ENCODE data around the gene ZNHIT1. TPM values are rescaled to one million over a fixed set of nuclear protein-coding genes. Genes with fewer than 3 reads are reported as not detected.
"Not testable (repeated sequence)": the region's sequence is repeated elsewhere in the genome, so short reads cannot be mapped to it uniquely, and the experiment has no call there.

ZNHIT1 gene
- polyA plus RNA-seq, 3 donors from 2014 or later = 88.2 to 135 (median 116) TPM

GRCh38 chr7:101175664-101176063 is 42.3 kb upstream of the ZNHIT1 start:
- no peak for DNase-seq
- Mint-ChIP-seq H3K4me1 (peaks cover 10 to 21% of the 10 kb centered on the region in 2 donors), H3K36me3 (no peaks in the 10 kb centered on the region), H3K27me3 (ENCODE audit: low read depth in 3 of 3) (peaks cover 41 to 63% (median 42%) of the 10 kb centered on the region in 3 donors), H3K9me3 (peaks cover 0 to 5% (median 0%) of the 10 kb centered on the region in 6 donors), H3K4me3 (no peak overlapping the region), H3K27ac (no peak overlapping the region)

GRCh38 chr7:101177644-101178043 is 40.3 kb upstream of the ZNHIT1 start:
- H3K27me3 Mint-ChIP-seq (ENCODE audit: low read depth in 3 of 3) = peaks cover 29 to 60% (median 36%) of the 10 kb centered on the region in 3 donors
- no peaks in the 10 kb centered on the region for H3K36me3 Mint-ChIP-seq
- H3K4me1 Mint-ChIP-seq = peaks cover 7 to 15% of the 10 kb centered on the region in 2 donors
- no peak overlapping the region for H3K27ac Mint-ChIP-seq
- peaks cover 0 to 2% (median 0%) of the 10 kb centered on the region in 6 donors for H3K9me3 Mint-ChIP-seq
- DNase-seq = no peak
- no peak overlapping the region for H3K4me3 Mint-ChIP-seq

- Mint-ChIP-seq H3K36me3 (no peaks in the 10 kb centered on the region), H3K4me1 (peaks cover 3 to 7% of the 10 kb centered on the region in 2 donors), H3K27me3 (ENCODE audit: low read depth in 3 of 3) (peaks cover 20 to 54% (median 24%) of the 10 kb centered on the region in 3 donors), H3K4me3 (no peak overlapping the region), H3K27ac (no peak overlapping the region), H3K9me3 (peaks cover 0 to 2% (median 0%) of the 10 kb centered on the region in 6 donors)
- no peak for DNase-seq
These were observed 38.8 kb upstream of the ZNHIT1 start for GRCh38 chr7:101179117-101179516.

- Mint-ChIP-seq H3K4me1 (peaks cover 0 to 2% of the 10 kb centered on the region in 2 donors), H3K4me3 (no peak overlapping the region), H3K9me3 (peaks cover 0 to 3% (median 0%) of the 10 kb centered on the region in 6 donors), H3K27me3 (ENCODE audit: low read depth in 3 of 3) (peaks cover 15 to 52% (median 18%) of the 10 kb centered on the region in 3 donors), H3K36me3 (no peaks in the 10 kb centered on the region), H3K27ac (no peak overlapping the region)
- no peak for DNase-seq
These were observed 38.3 kb upstream of the ZNHIT1 start for GRCh38 chr7:101179713-101180112.

GRCh38 chr7:101180130-101180755 is 37.7 kb upstream of the ZNHIT1 start, which contains the start of gene NAT16:
TSS of gene NAT16 (minus strand) at chr7:101180293. CDS start at chr7:101174807, 5,486 bp downstream.
- Mint-ChIP-seq H3K4me3 (peak within 1 kb of the TSS in 1 of 5 donors; percentile 44), H3K36me3 (no peaks in the 10 kb centered on the region), H3K4me1 (peaks cover 0 to 2% of the 10 kb centered on the region in 2 donors), H3K27me3 (ENCODE audit: low read depth in 3 of 3) (peaks cover 14 to 49% (median 15%) of the 10 kb centered on the region in 3 donors), H3K9me3 (peaks cover 0 to 4% (median 0%) of the 10 kb centered on the region in 6 donors), H3K27ac (no peak within 1 kb of the TSS)
- DNase-seq = no peak

- Mint-ChIP-seq H3K36me3 (no peaks in the 10 kb centered on the region), H3K4me1 (no peaks in the 10 kb centered on the region), H3K27me3 (ENCODE audit: low read depth in 3 of 3) (peaks cover 1 to 20% (median 11%) of the 10 kb centered on the region in 3 donors), H3K9me3 (peaks cover 0 to 5% (median 0%) of the 10 kb centered on the region in 6 donors), H3K27ac (no peak overlapping the region), H3K4me3 (no peak overlapping the region)
- DNase-seq = no peak
These were observed 32.6 kb upstream of the ZNHIT1 start for GRCh38 chr7:101185258-101185839.

- no peak overlapping the region for H3K4me3 Mint-ChIP-seq
- no peak overlapping the region for H3K27ac Mint-ChIP-seq
- H3K9me3 Mint-ChIP-seq = peaks cover 0 to 3% (median 0%) of the 10 kb centered on the region in 6 donors
- H3K4me1 Mint-ChIP-seq = no peaks in the 10 kb centered on the region
- peaks cover 1 to 12% (median 4%) of the 10 kb centered on the region in 3 donors for H3K27me3 Mint-ChIP-seq (ENCODE audit: low read depth in 3 of 3)
- no peaks in the 10 kb centered on the region for H3K36me3 Mint-ChIP-seq
- DNase-seq = no peak
These were observed 31.8 kb upstream of the ZNHIT1 start for GRCh38 chr7:101186194-101186593.

- no peak for DNase-seq
- Mint-ChIP-seq H3K9me3 (peaks cover 0 to 3% (median 0%) of the 10 kb centered on the region in 6 donors), H3K27ac (no peak overlapping the region), H3K4me1 (no peaks in the 10 kb centered on the region), H3K36me3 (no peaks in the 10 kb centered on the region), H3K4me3 (no peak overlapping the region), H3K27me3 (ENCODE audit: low read depth in 3 of 3) (peaks cover 1 to 11% (median 4%) of the 10 kb centered on the region in 3 donors)
These were observed 31.0 kb upstream of the ZNHIT1 start for GRCh38 chr7:101186844-101187428.

GRCh38 chr7:101189109-101189508 is 28.9 kb upstream of the ZNHIT1 start:
- Mint-ChIP-seq H3K4me1 (peaks cover 0 to 2% of the 10 kb centered on the region in 2 donors), H3K27ac (no peak overlapping the region), H3K36me3 (no peaks in the 10 kb centered on the region), H3K27me3 (ENCODE audit: low read depth in 3 of 3) (peaks cover 0 to 8% (median 4%) of the 10 kb centered on the region in 3 donors), H3K9me3 (peaks cover 0 to 3% (median 0%) of the 10 kb centered on the region in 6 donors), H3K4me3 (no peak overlapping the region)
- no peak for DNase-seq

- Mint-ChIP-seq H3K27ac (no peak overlapping the region), H3K36me3 (no peaks in the 10 kb centered on the region), H3K4me3 (no peak overlapping the region), H3K9me3 (no peaks in the 10 kb centered on the region), H3K27me3 (ENCODE audit: low read depth in 3 of 3) (peaks cover 4 to 15% (median 4%) of the 10 kb centered on the region in 3 donors), H3K4me1 (peaks cover 0 to 2% of the 10 kb centered on the region in 2 donors)
- no peak for DNase-seq
These were observed 22.1 kb upstream of the ZNHIT1 start for GRCh38 chr7:101195884-101196283.

- DNase-seq = no peak
- Mint-ChIP-seq H3K4me1 (no peaks in the 10 kb centered on the region), H3K27me3 (ENCODE audit: low read depth in 3 of 3) (peaks cover 2 to 17% (median 8%) of the 10 kb centered on the region in 3 donors), H3K36me3 (no peaks in the 10 kb centered on the region), H3K9me3 (no peaks in the 10 kb centered on the region), H3K27ac (no peak overlapping the region), H3K4me3 (no peak overlapping the region)
These were observed 20.0 kb upstream of the ZNHIT1 start for GRCh38 chr7:101197991-101198390.

GRCh38 chr7:101198476-101198875 is 19.5 kb upstream of the ZNHIT1 start:
- no peaks in the 10 kb centered on the region for H3K36me3 Mint-ChIP-seq
- peak overlapping the region in 1 of 6 donors; percentile 28 for H3K27ac Mint-ChIP-seq
- H3K4me1 Mint-ChIP-seq = no peaks in the 10 kb centered on the region
- H3K9me3 Mint-ChIP-seq = no peaks in the 10 kb centered on the region
- no peak for DNase-seq
- H3K4me3 Mint-ChIP-seq = no peak overlapping the region
- H3K27me3 Mint-ChIP-seq (ENCODE audit: low read depth in 3 of 3) = peaks cover 2 to 17% (median 10%) of the 10 kb centered on the region in 3 donors

- H3K9me3 Mint-ChIP-seq, H3K4me3 Mint-ChIP-seq, H3K4me1 Mint-ChIP-seq, DNase-seq, H3K27ac Mint-ChIP-seq, H3K36me3 Mint-ChIP-seq: not testable (repeated sequence)
- peaks cover 2 to 17% (median 14%) of the 10 kb centered on the region in 3 donors for H3K27me3 Mint-ChIP-seq (ENCODE audit: low read depth in 3 of 3)
These were observed 18.4 kb upstream of the ZNHIT1 start for GRCh38 chr7:101199522-101199921.

- no peak overlapping the region for H3K4me3 Mint-ChIP-seq
- H3K27ac Mint-ChIP-seq = no peak overlapping the region
- no peaks in the 10 kb centered on the region for H3K4me1 Mint-ChIP-seq
- no peaks in the 10 kb centered on the region for H3K9me3 Mint-ChIP-seq
- peaks cover 4 to 14% (median 12%) of the 10 kb centered on the region in 3 donors for H3K27me3 Mint-ChIP-seq (ENCODE audit: low read depth in 3 of 3)
- H3K36me3 Mint-ChIP-seq = no peaks in the 10 kb centered on the region
- no peak for DNase-seq
These were observed 17.5 kb upstream of the ZNHIT1 start for GRCh38 chr7:101200504-101200861.

Measured in immature natural killer cell (primary cell).